GM18858 (cell line): ENCODE data around the gene TMTC3.
"Not testable (repeated sequence)": the region's sequence is repeated elsewhere in the genome, so short reads cannot be mapped to it uniquely, and the experiment has no call there.

ENCODE experiments used
- ATAC-seq: cut with Tn5 transposase; IDR thresholded peaks from one replicate; pipeline ENCODE4 v1.9.1; 2021; ENCODE audit not compliant: unreplicated experiment

Gene TMTC3

DNA sequence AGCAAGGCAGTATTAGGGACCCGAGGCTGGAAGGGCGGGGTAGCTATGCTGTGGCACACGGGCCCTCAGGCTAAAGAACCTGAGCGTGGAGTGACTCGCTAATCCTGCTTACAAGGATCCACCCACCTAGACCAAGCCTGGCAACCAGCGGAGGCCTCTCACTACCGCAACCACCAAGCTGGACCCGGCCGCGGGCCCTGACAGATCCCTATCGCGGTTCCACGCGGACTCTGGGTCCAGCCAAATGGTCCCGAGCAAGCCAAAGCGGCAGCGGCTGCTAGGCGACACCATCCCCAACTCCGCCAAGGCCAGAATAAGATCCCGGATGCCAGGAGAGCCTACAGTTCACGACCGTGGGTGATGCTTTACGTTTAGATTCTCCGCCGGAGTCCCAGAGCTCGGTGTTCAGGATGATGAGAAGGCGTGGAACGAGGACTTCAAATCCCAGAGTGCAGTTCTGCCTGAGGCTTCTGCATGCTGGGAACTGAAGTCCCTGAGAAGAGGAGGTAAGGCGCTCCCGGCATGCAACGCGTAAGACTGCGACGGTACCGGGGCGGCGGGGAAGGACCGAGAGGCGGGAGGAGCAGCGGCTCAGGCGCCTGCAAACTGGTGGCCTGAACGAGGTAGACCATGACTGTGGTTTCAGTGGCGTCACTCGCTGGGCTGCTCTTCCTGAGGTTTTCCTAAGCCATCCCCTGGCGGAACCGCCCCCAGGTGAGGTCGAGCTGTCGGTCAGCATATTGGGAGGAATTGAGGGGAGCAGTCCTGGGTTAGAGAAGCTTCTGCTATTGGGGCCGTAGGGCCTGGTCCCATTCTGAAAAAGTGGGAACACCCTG is at the start of gene TMTC3, which contains the start of gene CEP290:
TMTC3 (plus strand) TSS at position 534 of the 836 bp plus-strand sequence. CDS start 6,009 bp downstream, outside the sequence.
CEP290 (minus strand) TSS at position 315 of the 836 bp plus-strand sequence. CDS start 781 bp downstream, outside the sequence.
- ATAC-seq, result peak; percentile 95

DNA sequence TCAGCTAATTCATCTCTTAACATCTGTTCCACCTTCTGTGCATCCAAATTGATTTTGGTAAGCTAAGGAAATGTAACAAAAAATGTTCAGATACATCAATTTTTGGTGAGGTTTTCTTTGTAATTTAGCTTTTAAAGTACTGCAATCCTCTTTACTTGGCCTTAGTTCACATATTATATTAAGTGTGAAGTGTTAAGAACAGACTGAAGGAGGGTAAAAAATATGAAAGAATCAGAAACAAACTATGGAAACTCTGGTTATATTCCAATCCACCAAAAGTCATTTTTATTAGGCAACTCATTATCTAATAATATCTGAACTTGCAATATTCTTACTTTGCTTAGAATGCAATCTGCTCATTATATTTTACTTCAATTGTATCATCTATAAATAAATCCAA is 49.3 kb upstream of the TMTC3 start:
- ATAC-seq, result no peak

DNA sequence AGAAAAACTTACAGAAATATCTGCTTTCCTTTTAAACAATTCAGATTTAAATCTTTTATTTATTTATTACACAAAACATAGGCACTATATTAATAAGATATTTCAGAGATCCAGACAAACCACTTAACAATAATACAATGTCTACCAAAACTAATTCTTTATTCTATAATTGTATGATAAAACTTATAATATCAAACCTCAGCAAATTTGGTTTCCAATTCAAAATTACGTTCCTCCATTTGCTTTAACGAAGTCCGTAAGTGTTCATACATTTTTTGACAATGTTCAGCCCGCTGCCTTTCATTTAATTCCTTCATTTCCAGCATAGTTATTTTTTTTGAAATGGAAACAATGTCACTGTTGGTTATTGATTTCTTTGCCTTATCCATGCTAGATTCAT is 48.5 kb upstream of the TMTC3 start:
- no peak for ATAC-seq

DNA sequence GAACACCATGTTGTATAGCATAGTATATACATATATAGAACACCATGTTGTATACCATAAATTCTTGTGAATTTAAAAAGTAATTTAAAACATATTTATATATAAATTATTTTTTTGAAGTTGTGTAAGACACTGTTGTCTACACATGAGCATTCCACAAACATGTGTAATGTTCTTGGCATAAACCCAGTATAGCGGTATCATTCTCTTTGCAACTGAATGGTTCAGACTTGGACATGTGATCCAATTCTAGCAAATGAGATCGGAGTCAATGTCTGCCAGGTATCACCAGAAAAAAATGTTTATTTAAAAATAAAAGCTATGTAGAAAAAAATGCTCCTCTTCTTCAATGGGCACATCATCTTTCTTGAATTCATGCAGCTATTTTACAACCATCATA is 34.1 kb upstream of the TMTC3 start:
- ATAC-seq, result no peak

DNA sequence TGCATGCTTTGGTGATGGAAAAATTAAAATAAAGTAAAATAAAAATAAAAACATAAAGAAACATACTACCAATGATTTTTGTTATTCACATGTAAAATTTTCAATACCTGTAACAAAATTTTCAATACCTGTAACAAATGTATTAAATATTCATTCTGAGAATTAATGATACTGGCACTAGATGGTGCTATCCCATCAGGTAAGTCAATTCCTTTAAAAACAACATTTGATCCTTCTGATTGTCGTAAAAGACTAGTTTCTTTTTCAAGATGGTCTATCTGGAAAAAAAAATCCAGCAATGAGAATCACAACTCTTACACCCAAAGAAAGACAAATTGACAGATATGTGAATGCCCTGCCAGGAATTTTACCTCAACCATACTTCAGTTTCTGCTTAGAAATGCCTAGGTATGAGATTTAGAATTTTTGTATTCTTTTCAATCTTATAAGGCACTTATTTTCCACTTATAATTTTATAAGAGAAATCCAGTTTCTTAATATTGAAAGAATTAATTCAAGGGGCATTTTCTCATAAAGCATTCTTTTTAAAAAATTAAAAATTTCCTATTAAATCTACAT is 30.9 kb upstream of the TMTC3 start:
- ATAC-seq, result peak; percentile 43

DNA sequence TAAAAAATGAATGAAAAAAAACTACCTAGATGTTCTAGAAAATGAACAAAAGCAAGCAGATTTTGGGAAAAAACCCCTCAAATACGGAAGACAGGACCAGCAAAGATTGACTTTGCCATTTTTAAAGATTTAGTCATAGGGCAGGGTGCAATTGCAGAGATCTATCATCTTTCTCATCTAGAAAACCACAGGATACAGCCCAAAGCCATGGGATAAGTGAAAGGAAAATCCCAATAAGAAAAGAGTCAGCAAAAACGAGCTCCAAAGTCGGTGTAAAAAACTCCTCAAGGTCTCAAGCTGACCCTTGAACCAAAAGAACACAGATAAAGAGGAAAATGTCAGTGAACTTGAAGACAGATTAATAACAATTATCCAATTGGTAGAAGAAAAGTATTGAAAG is 28.2 kb upstream of the TMTC3 start:
- ATAC-seq, result no peak

DNA sequence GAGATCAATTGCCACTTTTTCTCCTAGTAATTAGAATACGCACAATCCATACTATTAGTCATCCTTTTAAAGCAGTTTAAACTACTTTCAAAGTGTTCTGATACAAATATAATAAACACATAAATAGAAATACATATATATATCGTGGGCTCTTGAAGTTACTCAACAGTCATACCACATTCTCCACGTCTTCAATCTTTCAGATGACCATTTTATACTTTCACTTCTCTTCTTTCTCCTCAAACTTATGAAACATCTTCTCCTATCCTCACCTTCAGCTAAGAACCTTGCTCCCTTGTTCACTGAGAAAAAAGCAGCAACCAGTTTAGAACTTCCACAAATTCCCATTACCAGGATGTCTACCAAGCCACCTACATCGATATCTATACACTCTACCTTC is 19.4 kb upstream of the TMTC3 start:
- ATAC-seq, result peak; percentile 72

DNA sequence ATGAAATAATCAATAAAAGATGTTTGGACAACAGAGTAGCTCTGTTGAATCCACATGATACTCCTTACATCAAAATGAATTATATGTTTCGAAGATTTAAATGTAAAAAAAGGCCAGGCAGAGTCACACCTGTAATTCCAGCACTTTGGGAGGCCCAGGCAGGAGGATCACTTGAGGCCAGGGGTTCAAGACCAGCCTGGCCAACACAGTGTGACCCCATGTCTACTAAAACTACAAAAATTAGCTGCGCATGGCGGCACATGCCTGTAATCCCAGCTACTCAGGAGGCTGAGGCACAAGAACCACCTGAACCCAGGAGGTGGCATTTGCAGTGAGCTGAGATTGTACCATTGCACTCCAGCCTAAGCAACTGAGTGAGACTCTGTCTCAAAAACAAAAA is 15.0 kb upstream of the TMTC3 start:
- no peak for ATAC-seq

DNA sequence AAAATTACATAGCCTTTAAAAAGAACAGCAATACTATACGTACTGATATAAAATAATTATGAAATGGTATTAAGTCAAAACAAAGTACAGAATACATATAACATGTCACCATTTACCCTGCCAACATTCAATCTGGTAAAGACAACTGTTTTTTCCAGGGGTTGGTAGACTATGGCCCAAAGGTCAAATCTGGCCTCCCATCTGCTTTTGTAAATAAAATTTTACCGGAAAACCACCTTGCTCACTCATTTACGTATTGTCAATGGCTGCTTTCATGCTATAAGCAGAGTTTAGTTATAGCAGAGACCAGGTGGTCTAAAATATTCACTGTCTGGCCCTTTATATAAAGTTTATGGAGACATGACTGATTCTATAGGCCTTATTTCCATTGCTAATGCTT is 14.3 kb upstream of the TMTC3 start:
- ATAC-seq, result no peak

DNA sequence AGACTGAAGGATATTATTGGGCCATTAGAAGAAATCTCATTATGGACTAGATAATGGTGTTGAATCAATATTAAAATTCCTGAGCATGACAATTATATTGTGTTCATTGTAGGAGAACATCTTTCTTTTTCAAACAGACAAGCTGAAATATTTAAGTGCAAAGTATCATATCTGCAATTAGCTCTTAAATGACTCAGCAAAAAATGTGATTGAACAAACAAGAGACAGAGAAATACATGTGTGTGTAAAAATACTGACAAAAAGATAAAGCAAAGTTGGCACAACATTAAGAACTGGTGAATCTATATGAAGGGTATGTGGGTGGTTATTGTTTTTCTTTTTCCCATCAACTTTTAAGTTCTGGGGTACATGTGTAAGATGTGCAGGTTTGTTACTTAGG is 9.7 kb upstream of the TMTC3 start:
- no peak for ATAC-seq

DNA sequence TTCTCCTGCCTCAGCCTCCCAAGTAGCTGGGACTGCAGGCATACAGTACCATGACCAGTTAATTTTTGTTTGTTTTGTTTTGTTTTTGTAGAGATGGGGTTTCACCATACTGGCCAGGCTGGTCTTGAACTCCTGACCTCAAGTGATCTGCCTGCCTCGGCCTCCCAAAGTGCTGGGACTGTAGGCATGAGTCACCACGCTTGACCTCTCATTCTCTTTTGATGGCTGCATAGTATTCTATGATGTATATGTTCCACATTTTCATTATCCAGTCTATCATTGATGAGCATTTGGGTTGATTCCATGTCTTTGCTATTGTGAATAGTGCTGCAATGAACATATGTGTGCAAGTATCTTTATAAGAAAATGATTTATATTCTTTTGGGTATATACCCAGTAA is 8.9 kb upstream of the TMTC3 start:
- not testable (repeated sequence) for ATAC-seq

DNA sequence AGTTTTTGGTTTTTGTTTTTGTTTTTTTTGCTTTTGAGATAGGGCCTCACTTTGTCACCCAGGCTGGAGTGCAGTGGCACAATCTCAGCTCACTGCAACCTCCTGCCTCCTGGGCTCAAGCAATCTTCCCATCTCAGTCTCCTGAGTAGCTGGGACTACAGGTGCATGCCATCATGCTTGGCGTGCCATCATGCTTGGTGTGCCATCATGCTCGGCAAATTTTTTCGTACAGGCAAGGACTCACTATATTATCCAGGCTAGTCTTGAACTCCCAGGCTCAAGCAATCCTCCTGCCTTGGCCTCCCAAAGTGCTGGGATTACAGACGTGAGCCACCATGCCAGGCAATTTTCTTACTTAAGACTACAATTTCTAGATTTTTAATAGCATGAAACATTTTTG is 2.4 kb upstream of the TMTC3 start:
- not testable (repeated sequence) for ATAC-seq

DNA sequence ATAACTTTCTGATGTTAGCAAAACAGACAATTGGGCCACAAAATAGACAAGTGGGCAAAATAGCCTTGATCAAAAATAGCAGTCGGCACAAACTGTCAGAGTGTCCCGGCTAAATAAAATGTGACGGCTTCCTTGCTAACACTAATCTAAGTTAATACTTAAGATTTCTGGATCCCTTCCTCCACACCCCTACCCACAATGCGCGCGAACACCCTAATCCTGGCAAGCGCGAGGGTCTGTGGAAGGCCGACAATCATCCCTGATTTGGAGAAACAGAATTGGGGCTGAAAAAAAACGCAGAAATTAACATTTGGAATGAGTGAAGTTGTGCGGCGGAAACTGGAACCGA is 708 bp upstream of the TMTC3 start:
- no peak for ATAC-seq

DNA sequence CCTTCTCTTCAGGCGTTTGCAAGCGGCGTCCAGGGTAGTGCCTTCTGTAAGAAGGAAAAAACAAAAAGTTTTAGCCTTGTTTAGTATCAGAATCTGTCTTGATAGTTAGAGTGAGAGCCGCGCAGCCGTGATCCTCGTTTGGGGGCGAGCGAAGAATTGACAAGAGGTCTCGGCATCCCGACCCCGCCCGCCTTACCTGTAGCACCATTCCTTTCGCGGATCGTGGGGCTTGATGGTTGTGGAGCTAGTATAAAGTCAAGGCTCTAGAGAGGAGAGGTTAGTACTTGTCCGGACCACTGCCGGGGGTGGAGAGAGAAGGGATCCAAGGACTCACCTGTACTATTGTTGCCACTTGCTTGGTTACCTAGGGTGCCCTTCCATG is 494 bp downstream of the TMTC3 start:
- no peak for ATAC-seq

DNA sequence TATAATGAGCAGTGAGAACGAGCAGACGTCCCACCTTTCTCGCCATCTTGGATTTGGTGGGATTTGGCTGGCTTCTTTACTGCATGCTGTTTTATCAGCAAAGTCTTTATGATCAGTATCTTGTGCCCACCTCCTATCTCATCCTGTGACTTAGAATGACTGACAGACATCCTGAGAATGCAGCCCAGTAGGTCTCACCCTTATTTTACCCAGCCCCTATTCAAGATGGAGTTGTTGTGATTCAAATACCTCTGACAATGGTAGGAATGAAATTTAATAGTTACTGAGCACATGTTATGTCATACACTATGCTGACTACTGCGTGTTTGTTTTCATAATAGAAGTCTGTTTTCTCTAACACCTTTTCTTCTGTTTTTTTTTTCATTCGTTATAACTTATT is 1.9 kb downstream of the TMTC3 start:
- no peak for ATAC-seq

DNA sequence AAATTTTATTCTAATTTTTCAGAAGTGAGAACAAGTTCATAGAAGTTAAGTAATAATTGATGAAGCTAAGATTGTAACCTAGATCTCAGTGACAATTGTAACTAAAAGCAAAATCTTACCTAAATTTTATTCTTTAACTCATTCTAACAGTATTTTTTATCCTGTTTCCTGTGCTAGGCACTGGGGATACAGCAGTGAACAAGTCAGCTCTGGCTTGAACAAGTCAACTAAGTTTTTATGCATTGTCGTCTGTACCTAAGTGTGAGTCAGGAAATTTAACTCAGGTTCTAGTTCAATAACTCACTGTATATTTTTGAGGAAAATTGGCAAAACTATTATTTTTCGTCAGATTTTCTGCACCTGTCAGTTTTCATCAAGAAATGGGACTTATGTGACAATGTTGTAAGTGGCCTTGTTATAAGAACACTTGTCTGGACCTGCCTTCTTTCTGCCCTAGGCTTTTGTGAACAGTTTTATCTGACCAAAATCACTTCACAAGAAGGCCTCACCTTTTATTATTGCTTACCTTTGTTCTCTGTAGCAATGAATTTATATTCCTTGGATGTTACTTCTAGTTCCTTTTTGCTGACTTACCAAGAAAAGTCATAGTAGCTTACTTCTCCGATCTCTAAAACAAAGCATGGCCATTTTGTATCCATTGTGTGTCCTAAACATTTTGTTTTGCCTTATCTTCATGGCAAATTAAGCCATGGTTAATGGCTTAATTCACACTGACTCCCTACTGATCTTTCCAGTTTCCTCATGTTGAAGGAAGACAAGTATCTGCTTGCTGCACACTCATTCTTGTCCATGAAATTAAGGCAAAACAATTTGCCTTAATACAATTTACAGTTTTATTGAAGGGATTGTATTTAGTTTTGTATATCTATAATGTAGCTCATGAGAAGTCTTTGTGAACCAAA is 2.7 kb downstream of the TMTC3 start:
- no peak for ATAC-seq

DNA sequence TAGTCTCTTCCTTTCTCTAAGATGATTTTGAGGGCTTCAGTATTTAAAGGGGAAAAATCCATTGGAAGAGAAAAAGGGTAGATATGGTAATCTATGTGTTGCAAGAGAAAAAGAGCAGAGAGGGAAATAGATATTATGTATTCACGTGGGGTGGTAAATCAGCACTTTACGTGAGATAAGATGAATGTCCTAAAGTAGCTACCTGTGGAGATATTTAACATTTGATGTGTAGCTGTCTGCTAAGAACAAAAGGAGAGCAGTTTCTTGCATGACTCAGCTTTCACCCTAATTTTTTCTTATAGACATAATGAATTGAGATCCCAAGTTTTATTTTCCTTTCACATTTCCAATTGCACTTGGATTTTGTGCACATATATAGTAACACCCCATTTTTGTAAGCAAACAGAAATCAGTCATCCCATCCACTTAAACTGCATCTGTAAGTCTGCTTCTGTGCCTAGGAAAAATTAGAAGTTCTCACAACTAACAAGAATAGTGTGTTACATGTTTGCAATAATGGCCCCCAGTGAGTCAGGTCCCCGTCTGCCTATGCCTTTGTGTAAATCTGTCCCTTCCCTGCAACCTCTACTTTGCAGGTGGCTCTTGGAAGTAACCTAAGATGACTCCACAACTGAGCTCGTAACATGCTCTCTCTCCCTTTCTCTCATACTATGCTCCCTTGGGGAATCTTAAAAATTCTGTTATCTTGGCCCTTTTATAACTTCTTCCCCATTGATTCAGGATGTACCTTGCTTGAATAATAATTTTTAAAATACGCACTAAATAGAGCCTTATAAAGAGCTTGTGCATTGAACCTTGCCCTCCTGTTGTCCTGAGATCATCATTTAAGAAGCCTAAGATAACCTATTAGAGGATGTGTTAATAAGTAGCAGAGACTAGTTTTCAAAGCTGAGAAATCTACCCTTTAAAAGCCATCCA is 3.7 kb downstream of the TMTC3 start:
- ATAC-seq, result no peak

DNA sequence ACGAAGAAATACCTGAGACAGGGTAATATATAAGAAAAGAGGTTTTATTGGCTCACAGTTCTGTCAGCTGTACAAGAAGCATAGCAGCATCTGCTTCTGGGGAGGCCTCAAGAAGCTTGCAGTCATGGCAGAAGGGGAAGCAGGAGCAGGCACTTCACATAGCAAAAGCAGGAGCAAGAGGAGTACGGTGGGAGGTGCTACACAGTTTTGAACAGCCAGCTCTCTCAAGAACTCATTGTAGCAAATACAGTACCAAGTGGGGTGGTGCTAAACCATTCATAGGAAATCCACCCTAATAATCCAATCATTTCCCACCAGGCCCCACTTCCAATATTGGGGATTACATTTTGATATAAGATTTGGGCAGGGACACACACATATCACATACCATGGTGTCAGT is 8.0 kb downstream of the TMTC3 start:
- ATAC-seq, result no peak

DNA sequence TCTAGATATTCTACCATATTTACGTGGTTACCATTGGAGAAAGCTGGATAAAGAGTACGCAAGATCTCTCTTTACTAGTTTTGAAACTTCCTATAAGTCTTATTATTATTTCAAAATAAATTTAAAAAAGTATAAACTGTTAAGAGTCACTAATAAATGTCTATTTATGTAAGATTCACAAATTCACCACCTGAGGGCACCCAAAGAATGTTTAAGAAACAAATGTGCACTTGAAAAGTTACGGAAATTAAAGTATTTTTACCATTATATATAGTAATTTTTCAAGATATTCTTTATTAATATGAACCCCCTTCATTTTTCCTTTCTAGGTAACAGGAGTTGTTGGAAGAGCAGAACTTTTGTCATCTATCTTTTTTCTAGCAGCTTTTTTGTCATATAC is 11.9 kb downstream of the TMTC3 start:
- no peak for ATAC-seq

DNA sequence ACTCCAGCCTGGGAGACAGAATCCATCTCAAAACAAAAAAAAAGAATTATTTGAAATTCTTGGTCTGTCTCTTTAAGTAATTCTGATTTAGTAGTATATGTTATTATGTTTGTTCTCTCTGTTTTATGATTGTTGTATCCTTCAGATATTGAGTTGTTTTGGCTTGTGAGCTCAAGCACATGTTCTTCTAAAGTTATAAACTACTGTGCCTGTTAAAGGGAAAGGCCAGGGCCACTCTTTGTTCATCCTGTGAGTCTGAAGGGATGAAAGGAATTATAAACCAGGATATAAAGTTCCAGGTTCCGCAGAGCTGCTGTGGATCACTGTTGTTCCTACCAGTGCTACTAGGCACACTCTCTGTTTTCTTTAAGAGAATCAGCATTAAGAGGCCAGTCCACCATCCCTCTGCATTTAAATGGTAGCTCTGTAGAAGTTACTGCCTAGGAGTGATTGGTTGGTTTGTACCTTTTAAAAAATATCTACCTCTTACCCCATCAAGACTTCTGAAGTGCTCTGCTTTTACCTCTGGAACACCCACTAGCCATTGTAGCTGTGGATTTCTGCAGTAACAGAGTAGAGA is 14.1 kb downstream of the TMTC3 start:
- ATAC-seq, result no peak
